Fibroblast of pulmonary artery (primary cell): ENCODE data around the gene ZNF324.
"Not testable (repeated sequence)": the region's sequence is repeated elsewhere in the genome, so short reads cannot be mapped to it uniquely, and the experiment has no call there.

Experiments
- DNase-seq: peaks from one replicate; pipeline ENCODE4 v3.0.0-alpha.2; 2010; ENCODE audit warnings: low read depth
- H3K4me3 ChIP-seq: replicated peaks from 2 replicates; pipeline ENCODE4 v1.5.1; 2011; ENCODE audit warnings: low read depth, mild to moderate bottlenecking, control low read depth, low read length, moderate library complexity
- CTCF ChIP-seq: IDR thresholded peaks from 2 replicates; pipeline ENCODE4 v1.5.1; 2011; ENCODE audit warnings: mild to moderate bottlenecking, control low read depth, low read length, inconsistent platforms; ENCODE audit errors: missing control alignments

Gene ZNF324

DNA sequence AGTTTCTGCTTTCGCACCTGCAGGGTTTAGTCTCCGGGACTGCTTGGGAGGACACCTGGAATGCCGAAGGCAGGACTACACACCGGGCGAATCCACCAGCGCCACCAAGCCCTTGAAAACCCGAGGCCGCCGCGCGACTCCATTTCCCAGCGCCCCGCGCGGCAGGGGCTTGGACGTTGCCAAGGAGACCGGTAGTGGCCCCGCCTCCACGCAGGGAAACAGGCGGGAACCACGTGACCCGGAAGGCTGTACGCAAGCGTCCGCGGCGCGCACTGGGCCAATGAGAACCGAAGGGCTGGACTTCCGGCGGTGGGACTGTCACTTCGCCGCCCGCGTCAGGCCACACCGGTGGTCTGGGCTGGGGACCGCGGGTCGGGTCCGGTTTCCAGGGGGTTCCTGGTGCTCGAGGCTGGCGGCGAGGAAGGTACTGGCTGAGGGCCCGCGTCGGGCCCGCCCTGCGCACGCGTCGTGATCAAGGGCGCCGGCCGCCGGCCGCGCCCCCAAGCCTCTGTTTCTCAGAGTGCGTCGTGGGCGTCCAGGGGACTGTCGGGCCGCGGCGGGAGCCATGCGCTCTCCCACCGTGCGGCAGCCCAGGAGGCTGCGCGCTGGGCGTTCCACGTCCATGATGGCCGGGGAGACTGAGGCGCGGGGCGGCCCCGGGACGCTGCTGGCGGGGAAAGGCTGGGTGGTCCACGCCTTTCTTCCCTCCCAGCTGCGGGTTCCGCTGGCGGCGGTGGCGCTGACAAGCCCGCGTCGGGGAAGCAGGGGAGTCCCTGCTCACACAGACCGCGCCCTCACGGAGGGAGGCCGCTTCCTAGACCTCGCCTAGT is at the start of gene ZNF324:
TSS of gene ZNF324 (plus strand) at position 321 of the 830 bp plus-strand sequence. CDS start 2,106 bp downstream, outside the sequence.
- peak within 1 kb of the TSS; percentile 76 for H3K4me3 ChIP-seq
- peak; percentile 96 for DNase-seq
- TF ChIP-seq CTCF, result no peak

- TF ChIP-seq CTCF, result no peak
- no peak overlapping the region for H3K4me3 ChIP-seq
- DNase-seq, result no peak
Observed at GRCh38 chr19:58428617-58429016, 38.3 kb upstream of the ZNF324 start.

DNA sequence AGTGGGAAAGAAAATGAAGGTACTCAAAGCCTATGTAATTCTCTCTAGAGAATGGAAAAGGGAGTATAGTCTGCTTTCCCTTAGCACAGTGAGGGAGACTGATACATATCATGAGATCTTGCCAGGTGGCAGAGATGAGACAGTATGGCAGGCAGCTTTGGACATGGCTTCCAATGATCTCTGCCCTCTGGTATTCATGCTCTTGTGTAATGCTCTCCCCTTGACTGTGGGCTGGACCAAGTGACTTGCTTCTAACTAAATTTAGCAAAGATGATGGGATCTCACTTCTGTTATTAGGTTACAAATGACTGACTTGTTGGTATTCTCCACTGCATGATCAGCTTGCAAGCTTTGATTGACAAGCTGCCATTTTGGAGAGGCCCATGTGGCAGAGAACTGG is 37.1 kb upstream of the ZNF324 start:
- DNase-seq, result no peak
- no peak overlapping the region for H3K4me3 ChIP-seq
- TF ChIP-seq CTCF, result no peak

GRCh38 chr19:58434217-58434616 is 32.7 kb upstream of the ZNF324 start:
- TF ChIP-seq CTCF, result no peak
- H3K4me3 ChIP-seq, result no peak overlapping the region
- peak; percentile 31 for DNase-seq

DNA sequence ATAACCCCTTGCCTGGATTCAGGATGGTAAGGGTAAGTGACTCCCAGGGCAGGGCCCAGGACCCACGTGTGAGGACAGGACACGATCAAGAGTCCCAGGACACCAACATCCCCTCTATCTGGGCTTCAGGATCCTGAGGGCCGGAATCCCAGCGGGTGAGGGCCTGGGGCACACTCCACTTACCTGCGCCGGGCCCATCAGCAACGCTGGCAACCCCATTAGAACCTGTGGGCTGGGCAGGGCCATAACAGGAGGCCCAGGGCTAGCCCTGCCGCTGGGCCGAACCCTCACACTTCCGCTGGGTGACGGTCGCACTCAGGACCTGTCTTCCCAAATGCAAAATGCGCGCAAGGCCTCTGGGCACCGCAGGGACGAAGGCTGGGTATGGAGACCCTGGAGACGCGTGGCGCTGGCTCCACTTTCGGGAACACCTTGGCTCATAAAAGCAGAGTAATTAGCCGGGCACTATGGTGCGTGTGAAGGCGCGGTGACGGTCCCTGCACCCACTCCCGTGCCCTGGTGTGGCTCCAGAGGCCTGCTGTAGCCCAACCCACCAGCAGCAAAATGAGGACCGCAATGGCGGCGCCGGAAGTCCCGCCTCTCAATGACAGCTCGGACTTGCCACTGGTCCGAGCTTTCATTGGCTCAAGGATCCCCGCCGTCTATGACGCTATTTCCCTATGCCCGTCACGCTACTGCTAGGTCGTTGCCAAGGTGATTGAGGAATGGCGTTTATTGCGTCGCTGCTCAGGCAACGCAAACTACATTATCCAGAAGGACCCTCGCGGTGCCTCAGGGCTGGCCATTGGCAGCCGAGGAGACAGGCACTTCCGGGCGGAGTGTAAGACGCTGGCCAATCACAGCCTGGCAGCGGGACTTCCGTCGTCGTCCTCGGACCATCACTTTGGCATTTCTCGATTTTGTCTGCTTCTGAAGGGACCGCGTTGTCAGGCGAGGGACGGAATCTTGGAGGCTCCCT is 27.0 kb upstream of the ZNF324 start, which contains the start of gene ZNF132:
TSS of gene ZNF132 (minus strand) at position 578 of the 979 bp plus-strand sequence. CDS start at position 246, 332 bp downstream.
- peak; percentile 100 for DNase-seq
- TF ChIP-seq CTCF, result no peak
- peak within 1 kb of the TSS; percentile 91 for H3K4me3 ChIP-seq

DNA sequence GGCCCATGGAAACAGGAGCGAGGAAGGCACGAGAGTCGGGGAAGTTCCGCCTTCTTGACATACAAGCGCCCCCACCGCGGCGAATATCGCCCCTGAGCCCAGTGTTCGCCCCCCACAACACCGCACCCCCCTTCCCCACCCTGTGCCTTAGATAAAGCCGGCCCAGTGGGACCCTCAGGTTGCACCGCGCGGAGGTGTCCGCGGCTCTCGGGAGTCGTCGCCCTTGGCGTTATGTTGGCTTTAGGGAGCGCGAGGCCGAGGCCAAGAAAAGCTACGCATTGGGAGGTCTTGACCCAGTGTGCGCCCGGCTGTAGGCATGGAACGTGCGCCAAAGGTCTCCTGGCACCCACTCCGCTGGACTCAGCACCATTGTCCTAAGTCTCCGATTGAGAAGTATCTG is 26.3 kb upstream of the ZNF324 start:
- no peak for DNase-seq
- TF ChIP-seq CTCF, result no peak
- H3K4me3 ChIP-seq, result peak overlapping the region; percentile 91

DNA sequence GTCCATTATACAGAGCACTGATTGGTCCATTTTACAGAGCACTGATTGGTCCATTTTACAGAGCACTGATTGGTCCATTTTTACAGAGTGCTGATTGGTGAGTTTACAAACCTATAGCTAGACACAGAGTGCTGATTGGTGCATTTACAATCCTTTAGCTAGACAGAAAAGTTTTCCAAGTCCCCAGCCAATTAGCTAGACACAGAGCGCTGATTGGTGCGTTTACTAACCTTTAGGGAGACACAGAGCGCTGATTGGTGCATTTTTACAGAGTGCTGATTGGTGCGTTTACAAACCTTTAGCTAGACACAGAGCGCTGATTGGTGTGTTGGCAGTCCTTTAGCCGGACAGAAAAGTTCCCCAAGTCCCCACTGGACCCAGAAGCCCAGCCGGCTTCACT is 23.9 kb upstream of the ZNF324 start:
- not testable (repeated sequence) for H3K4me3 ChIP-seq, DNase-seq

GRCh38 chr19:58448860-58449259 is 18.0 kb upstream of the ZNF324 start:
- H3K4me3 ChIP-seq, DNase-seq: not testable (repeated sequence)

GRCh38 chr19:58449980-58450379 is 16.9 kb upstream of the ZNF324 start:
- not testable (repeated sequence) for H3K4me3 ChIP-seq, DNase-seq
